Neutrophil (primary cell): ENCODE measurements around the gene RHEBL1.

Experiments
- H3K27ac ChIP-seq: fragments of 200-600 bp; sonication (generic); 2 replicates; pipeline ENCODE4 v1.5.1; 2016; ENCODE audit warnings: mild to moderate bottlenecking, moderate library complexity
- H3K27me3 ChIP-seq: fragments of 200-600 bp; sonication (generic); 2 replicates; pipeline ENCODE4 v1.6.0; 2016; ENCODE audit warnings: mild to moderate bottlenecking
- H3K36me3 ChIP-seq: fragments of 200-600 bp; sonication (generic); 2 replicates; pipeline ENCODE4 v1.5.1; 2017
- H3K4me1 ChIP-seq, 2 experiments: fragments of 200-600 bp in 1 of 2; sonication (generic) in 1 of 2; 1 replicate in 1 of 2; 2 replicates in 1 of 2; pipeline versions ENCODE4 v1.5.1 to v1.6.1; 2013 to 2016; ENCODE audit warnings: low read depth in 1 of 2, low read length in 1 of 2, mild to moderate bottlenecking in 1 of 2, moderate library complexity in 1 of 2; ENCODE audit not compliant: control insufficient read depth in 1 of 2, insufficient read depth in 1 of 2
- H3K4me3 ChIP-seq, 2 experiments: fragments of 200-600 bp in 1 of 2; sonication (generic) in 1 of 2; 1 replicate in 1 of 2; 2 replicates in 1 of 2; pipeline ENCODE4 v1.5.1; 2013 to 2016; ENCODE audit warnings: low read depth in 1 of 2, low read length in 1 of 2, mild to moderate bottlenecking in 1 of 2, moderate library complexity in 1 of 2
- H3K9me3 ChIP-seq: fragments of 200-600 bp; sonication (generic); 2 replicates; pipeline ENCODE4 v1.5.1; 2016
- CTCF ChIP-seq: fragments of 200-600 bp; sonication (generic); IDR thresholded peaks from 2 replicates; pipeline ENCODE4 v1.5.1; 2016; ENCODE audit warnings: antibody characterized with exemption

RHEBL1 gene

GRCh38 chr12:49097381-49097780, 27.6 kb upstream of the RHEBL1 start:
- Histone ChIP-seq H3K4me1 (peaks cover 2 to 11% of the 10 kb centered on the region in 2 experiments), H3K9me3 (no peaks in the 10 kb centered on the region), H3K4me3 (no peak overlapping the region), H3K27ac (no peak overlapping the region), H3K36me3 (peaks cover 59% of the 10 kb centered on the region), H3K27me3 (peaks cover 39% of the 10 kb centered on the region)
- no peak for TF ChIP-seq CTCF

- Histone ChIP-seq H3K9me3 (no peaks in the 10 kb centered on the region), H3K4me1 (peaks cover 26 to 35% of the 10 kb centered on the region in 2 experiments), H3K27me3 (peaks cover 63% of the 10 kb centered on the region), H3K36me3 (peaks cover 35% of the 10 kb centered on the region), H3K27ac (no peak overlapping the region), H3K4me3 (no peak overlapping the region)
- TF ChIP-seq CTCF = no peak
These were observed 25.2 kb upstream of the RHEBL1 start for GRCh38 chr12:49094975-49095365.

GRCh38 chr12:49094160-49094974, 24.6 kb upstream of the RHEBL1 start, which contains the start of gene DHH:
DHH (minus strand) TSS chr12:49094801; CDS start chr12:49094512, 289 bp downstream.
- Histone ChIP-seq H3K36me3 (peaks cover 29% of the 10 kb centered on the region), H3K9me3 (no peaks in the 10 kb centered on the region), H3K4me3 (no peak within 1 kb of the TSS), H3K27ac (no peak within 1 kb of the TSS), H3K27me3 (peaks cover 69% of the 10 kb centered on the region), H3K4me1 (peaks cover 32 to 41% of the 10 kb centered on the region in 2 experiments)
- no peak for TF ChIP-seq CTCF

GRCh38 chr12:49093792-49094159, 24.0 kb upstream of the RHEBL1 start:
- Histone ChIP-seq H3K4me1 (peaks cover 32 to 45% of the 10 kb centered on the region in 2 experiments), H3K36me3 (peaks cover 24% of the 10 kb centered on the region), H3K27me3 (peaks cover 75% of the 10 kb centered on the region), H3K4me3 (no peak overlapping the region), H3K9me3 (no peaks in the 10 kb centered on the region), H3K27ac (no peak overlapping the region)
- TF ChIP-seq CTCF = no peak

- peaks cover 83% of the 10 kb centered on the region for H3K27me3 ChIP-seq
- H3K4me1 ChIP-seq = peaks cover 41 to 53% of the 10 kb centered on the region in 2 experiments
- H3K36me3 ChIP-seq = peaks cover 22% of the 10 kb centered on the region
- H3K27ac ChIP-seq = no peak overlapping the region
- no peak overlapping the region for H3K4me3 ChIP-seq
- no peaks in the 10 kb centered on the region for H3K9me3 ChIP-seq
- TF ChIP-seq CTCF = no peak
These were observed 23.1 kb upstream of the RHEBL1 start for GRCh38 chr12:49092816-49093406.
